GM12865 (cell line): ENCODE results near the gene UNC5B.

ENCODE experiments used
- DNase-seq: peaks from one replicate; pipeline ENCODE4 v3.0.0; 2010; ENCODE audit warnings: low read depth
- H3K4me3 ChIP-seq: 2 replicates; pipeline ENCODE4 v1.5.1; 2011; ENCODE audit warnings: mild to moderate bottlenecking, low read depth, low read length, control low read depth
- TF ChIP-seq, protein P1 (sequence below): IDR thresholded peaks from 2 replicates; pipeline ENCODE4 v1.5.1; 2011; ENCODE audit warnings: low read length, control low read depth, low read depth, inconsistent platforms; ENCODE audit not compliant: insufficient read depth; ENCODE audit errors: missing control alignments

The UNC5B gene

GRCh38 chr10:71283410-71283809 lies 71.0 kb downstream of the UNC5B start:
- DNase-seq = no peak
- TF ChIP-seq, protein P1, sequence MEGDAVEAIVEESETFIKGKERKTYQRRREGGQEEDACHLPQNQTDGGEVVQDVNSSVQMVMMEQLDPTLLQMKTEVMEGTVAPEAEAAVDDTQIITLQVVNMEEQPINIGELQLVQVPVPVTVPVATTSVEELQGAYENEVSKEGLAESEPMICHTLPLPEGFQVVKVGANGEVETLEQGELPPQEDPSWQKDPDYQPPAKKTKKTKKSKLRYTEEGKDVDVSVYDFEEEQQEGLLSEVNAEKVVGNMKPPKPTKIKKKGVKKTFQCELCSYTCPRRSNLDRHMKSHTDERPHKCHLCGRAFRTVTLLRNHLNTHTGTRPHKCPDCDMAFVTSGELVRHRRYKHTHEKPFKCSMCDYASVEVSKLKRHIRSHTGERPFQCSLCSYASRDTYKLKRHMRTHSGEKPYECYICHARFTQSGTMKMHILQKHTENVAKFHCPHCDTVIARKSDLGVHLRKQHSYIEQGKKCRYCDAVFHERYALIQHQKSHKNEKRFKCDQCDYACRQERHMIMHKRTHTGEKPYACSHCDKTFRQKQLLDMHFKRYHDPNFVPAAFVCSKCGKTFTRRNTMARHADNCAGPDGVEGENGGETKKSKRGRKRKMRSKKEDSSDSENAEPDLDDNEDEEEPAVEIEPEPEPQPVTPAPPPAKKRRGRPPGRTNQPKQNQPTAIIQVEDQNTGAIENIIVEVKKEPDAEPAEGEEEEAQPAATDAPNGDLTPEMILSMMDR = no peak
- H3K4me3 ChIP-seq = no peak overlapping the region

GRCh38 chr10:71283876-71284275 lies 71.5 kb downstream of the UNC5B start:
- H3K4me3 ChIP-seq = no peak overlapping the region
- no peak for DNase-seq

DNA sequence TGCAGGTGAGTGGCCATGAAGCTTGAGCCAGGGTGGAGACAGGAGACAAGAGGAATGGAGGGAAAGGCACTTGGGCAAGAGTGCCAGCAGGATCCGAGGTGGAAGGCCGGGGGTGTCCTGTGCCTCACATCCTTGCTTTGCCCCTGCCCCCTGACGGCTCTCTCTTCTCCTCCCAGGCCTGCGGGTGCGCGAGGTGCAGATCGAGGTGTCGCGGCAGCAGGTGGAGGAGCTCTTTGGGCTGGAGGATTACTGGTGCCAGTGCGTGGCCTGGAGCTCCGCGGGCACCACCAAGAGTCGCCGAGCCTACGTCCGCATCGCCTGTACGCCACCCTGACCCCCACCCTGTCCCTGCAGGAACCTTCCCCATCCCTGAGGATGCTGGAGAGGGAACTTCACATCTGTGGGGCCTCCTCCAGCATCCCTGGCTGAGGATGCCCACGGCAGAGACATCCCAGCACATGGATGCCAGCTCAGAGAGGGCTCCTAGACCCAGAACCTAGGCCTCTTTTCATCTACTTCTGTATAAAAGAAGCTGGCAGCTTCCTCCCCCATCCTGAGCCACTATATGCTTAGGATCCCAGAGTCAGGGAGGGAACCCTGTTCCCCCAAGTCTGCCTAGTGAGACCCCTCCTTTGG lies 72.3 kb downstream of the UNC5B start:
- H3K4me3 ChIP-seq = no peak overlapping the region

More at GRCh38 chr10:71283876-71284275, 71.5 kb downstream of the UNC5B start:
- TF ChIP-seq, protein P1 = no peak

DNA sequence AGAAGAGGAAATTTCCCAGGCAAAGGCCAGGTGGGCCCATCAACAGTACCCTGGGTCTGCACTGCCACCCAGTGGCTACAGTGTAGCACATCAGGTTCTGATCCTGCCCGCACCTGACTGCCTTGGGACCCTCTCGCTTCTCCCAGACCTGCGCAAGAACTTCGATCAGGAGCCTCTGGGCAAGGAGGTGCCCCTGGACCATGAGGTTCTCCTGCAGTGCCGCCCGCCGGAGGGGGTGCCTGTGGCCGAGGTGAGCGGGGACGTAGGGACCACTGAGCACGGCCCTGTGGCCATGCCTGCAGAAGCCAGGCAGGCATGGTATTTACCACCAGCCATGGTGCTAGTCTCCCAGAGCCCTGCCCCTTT lies 72.8 kb downstream of the UNC5B start:
- DNase-seq = peak; percentile 42
- TF ChIP-seq, protein P1 = peak; percentile 80
- H3K4me3 ChIP-seq = no peak overlapping the region

More for the DNA sequence above, 72.3 kb downstream of the UNC5B start:
- no peak for DNase-seq
- TF ChIP-seq, protein P1 = no peak

GRCh38 chr10:71285986-71286385 lies 73.6 kb downstream of the UNC5B start:
- TF ChIP-seq, protein P1 = no peak
- H3K4me3 ChIP-seq = no peak overlapping the region
- DNase-seq = no peak

GRCh38 chr10:71286521-71287294 lies 74.3 kb downstream of the UNC5B start:
- H3K4me3 ChIP-seq = no peak overlapping the region
- no peak for DNase-seq
- TF ChIP-seq, protein P1 = no peak
